ENCODE results near the gene HUS1B. TPM values are rescaled to one million over a fixed set of nuclear protein-coding genes. Genes with fewer than 3 reads are reported as not detected.
A peak's percentile ranks its signal among the peaks of the same experiment; 100 is the strongest.

HUS1B gene
- total RNA-seq, 6 experiments from 2014 or later, result 0.21 to 0.34 (median 0.28) TPM; not detected in 2

DNA sequence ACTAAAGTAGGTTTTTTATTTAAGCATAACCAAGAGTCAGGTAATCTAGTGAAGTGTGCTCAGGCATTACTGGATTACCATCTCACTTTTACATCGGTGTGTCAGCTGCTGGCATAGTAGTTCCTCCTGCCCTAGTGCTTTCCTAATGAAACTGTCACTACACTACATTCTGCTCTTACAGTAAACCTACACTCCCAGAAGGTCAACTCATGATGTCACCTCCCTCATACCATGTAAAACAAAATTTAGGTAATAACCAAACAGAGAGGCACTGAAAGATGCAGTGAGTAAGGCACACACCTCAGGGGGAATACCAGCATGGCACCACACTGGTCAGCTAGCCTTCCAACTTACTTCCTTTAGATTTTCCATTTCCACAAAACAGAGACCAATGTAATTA is 23.3 kb downstream of the HUS1B start:
- H3K27ac Mint-ChIP-seq, result no peak overlapping the region
- H3K9me3 Mint-ChIP-seq, result no peaks in the 10 kb centered on the region
- H3K36me3 Mint-ChIP-seq (ENCODE audit: low read depth), result no peaks in the 10 kb centered on the region
- no peak for DNase-seq
- H3K4me1 Mint-ChIP-seq (ENCODE audit: low read depth), result no peaks in the 10 kb centered on the region
- TF ChIP-seq, protein P1, sequence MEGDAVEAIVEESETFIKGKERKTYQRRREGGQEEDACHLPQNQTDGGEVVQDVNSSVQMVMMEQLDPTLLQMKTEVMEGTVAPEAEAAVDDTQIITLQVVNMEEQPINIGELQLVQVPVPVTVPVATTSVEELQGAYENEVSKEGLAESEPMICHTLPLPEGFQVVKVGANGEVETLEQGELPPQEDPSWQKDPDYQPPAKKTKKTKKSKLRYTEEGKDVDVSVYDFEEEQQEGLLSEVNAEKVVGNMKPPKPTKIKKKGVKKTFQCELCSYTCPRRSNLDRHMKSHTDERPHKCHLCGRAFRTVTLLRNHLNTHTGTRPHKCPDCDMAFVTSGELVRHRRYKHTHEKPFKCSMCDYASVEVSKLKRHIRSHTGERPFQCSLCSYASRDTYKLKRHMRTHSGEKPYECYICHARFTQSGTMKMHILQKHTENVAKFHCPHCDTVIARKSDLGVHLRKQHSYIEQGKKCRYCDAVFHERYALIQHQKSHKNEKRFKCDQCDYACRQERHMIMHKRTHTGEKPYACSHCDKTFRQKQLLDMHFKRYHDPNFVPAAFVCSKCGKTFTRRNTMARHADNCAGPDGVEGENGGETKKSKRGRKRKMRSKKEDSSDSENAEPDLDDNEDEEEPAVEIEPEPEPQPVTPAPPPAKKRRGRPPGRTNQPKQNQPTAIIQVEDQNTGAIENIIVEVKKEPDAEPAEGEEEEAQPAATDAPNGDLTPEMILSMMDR (IDR thresholded peaks at IDR 0.05), result no peak
- no peak overlapping the region for H3K4me3 Mint-ChIP-seq
- H3K27me3 Mint-ChIP-seq (ENCODE audit: insufficient read depth), result no peaks in the 10 kb centered on the region

DNA sequence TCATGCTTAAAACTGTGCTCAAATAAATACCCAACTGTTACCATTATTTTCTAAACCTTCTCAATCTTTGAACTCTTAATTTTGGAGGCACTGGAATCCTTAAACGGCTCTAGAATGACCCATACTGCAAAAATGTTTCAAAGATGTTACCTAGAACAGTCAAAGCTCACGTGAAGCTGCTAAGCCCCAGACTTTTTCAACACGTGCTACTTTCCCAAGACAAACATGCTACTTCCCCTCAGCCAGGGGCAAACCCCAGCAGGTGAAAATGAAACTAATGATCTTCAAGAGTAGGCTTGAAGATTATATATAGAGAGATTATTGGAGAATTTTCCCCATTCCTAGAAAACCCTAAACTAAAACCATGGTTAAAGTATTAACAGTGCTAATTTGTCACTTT is 28.1 kb downstream of the HUS1B start:
- Mint-ChIP-seq H3K4me3 (no peak overlapping the region), H3K4me1 (ENCODE audit: low read depth) (peaks cover 23% of the 10 kb centered on the region), H3K9me3 (no peaks in the 10 kb centered on the region), H3K27me3 (ENCODE audit: insufficient read depth) (no peaks in the 10 kb centered on the region), H3K27ac (no peak overlapping the region), H3K36me3 (ENCODE audit: low read depth) (no peaks in the 10 kb centered on the region)
- DNase-seq, result no peak
- TF ChIP-seq, protein P1 (IDR thresholded peaks at IDR 0.05), result no peak

DNA sequence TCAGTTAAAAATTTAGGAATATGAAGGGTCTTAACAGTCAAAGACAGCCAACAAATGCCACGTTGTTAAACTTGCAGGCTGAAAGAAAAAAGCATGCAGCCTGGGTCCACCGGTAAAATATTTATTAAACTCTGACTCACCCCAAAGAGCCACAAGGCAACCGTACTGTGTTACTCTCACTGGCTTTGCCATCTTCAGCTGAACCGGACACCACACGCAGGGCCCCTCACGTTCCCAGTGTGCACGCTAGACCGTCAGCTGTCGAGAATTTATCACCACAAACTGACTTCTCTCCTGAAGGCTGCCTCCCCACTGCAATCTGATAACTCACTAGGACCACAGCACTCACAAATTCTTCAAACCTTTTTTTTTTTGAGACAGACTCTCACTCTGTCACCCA is 30.7 kb downstream of the HUS1B start:
- peak; percentile 1 for DNase-seq
- Mint-ChIP-seq H3K4me1 (ENCODE audit: low read depth) (peaks cover 33% of the 10 kb centered on the region), H3K27ac (no peak overlapping the region), H3K4me3 (no peak overlapping the region), H3K9me3 (no peaks in the 10 kb centered on the region), H3K36me3 (ENCODE audit: low read depth) (0 out of 2 replicates have a peak, but pooled peaks cover 3% of the 10 kb centered on the region), H3K27me3 (ENCODE audit: insufficient read depth) (no peaks in the 10 kb centered on the region; the same call in 1 of the 2 replicates)
- TF ChIP-seq, protein P1 (IDR thresholded peaks at IDR 0.05), result no peak

DNA sequence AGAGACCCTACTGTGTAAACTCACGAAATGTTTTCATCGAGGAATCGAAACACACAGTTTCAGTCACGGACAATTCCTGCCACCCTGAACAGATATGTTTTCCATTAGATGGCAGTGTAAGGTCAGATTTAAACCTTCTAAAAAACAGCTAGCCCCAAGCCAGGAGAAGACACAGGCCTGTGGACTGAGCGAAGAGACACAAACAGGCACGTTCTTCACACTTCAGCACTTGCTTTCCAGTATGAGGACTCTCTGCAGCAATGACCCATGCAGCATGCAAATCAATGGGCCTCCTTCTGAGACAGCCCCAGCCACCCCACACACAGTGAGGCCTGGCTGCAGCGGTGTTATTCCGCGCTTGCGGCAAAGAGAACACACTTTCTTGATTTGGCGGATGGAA is 31.9 kb downstream of the HUS1B start:
- H3K27me3 Mint-ChIP-seq (ENCODE audit: insufficient read depth), result no peaks in the 10 kb centered on the region; the same call in 1 of the 2 replicates
- peak overlapping the region; percentile 76 for H3K4me3 Mint-ChIP-seq
- H3K9me3 Mint-ChIP-seq, result no peaks in the 10 kb centered on the region
- TF ChIP-seq, protein P1 (IDR thresholded peaks at IDR 0.05), result peak; percentile 71; the same call in 1 of the 2 replicates
- peaks cover 33% of the 10 kb centered on the region for H3K4me1 Mint-ChIP-seq (ENCODE audit: low read depth)
- peak overlapping the region; percentile 12; the same call in 1 of the 2 replicates for H3K27ac Mint-ChIP-seq
- DNase-seq, result peak; percentile 66
- peaks cover 6% of the 10 kb centered on the region; the same call in 1 of the 2 replicates for H3K36me3 Mint-ChIP-seq (ENCODE audit: low read depth)

DNA sequence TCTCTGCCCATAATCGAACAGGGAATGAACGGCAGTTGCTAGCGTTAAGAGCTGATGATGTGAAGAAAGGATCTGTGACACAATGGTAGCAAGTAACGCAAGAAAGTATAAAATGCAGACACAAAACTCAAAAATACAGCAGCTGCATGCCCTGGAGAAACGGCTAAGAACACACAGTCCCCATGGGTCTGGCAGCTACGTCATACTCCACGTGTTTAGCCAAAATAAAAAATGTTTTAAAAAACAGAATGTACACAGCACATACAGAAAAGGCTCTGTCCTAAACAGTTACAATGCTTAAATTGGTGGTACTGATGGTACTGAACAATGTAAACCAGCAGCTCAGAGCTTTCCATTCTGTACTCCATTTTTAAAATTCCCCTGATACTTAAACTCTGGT is 34.4 kb downstream of the HUS1B start:
- TF ChIP-seq, protein P1 (IDR thresholded peaks at IDR 0.05), result no peak
- Mint-ChIP-seq H3K9me3 (no peaks in the 10 kb centered on the region), H3K4me1 (ENCODE audit: low read depth) (peaks cover 33% of the 10 kb centered on the region), H3K4me3 (no peak overlapping the region), H3K27me3 (ENCODE audit: insufficient read depth) (no peaks in the 10 kb centered on the region; the same call in 1 of the 2 replicates), H3K36me3 (ENCODE audit: low read depth) (peaks cover 6% of the 10 kb centered on the region; the same call in 1 of the 2 replicates), H3K27ac (no peak overlapping the region)
- DNase-seq, result no peak

Measured in HFFc6 (cell line).